ENCODE results near the gene ILK.

Gene ILK

GRCh38 chr11:6610591-6610990, 7.0 kb downstream of the ILK start:
- no peak overlapping the region for H3K4me3 ChIP-seq (ENCODE audit: low read length)
- peaks cover 19% of the 10 kb centered on the region for H3K79me2 ChIP-seq (ENCODE audit: control insufficient read depth, insufficient read depth, low read length)
- H3K36me3 ChIP-seq (ENCODE audit: control insufficient read depth, insufficient read depth, low read length): peaks cover 19% of the 10 kb centered on the region

GRCh38 chr11:6611092-6611962, 7.8 kb downstream of the ILK start:
- no peak overlapping the region for H4K5ac ChIP-seq (ENCODE audit: low read length)
- peaks cover 19% of the 10 kb centered on the region for H3K36me3 ChIP-seq (ENCODE audit: control insufficient read depth, insufficient read depth, low read length)
- peaks cover 6% of the 10 kb centered on the region for H3K4me1 ChIP-seq (ENCODE audit: control insufficient read depth, low read depth, low read length)
- H2AK5ac ChIP-seq (ENCODE audit: low read length): peak overlapping the region; percentile 63
- DNase-seq: peak; percentile 43
- no peaks in the 10 kb centered on the region for H3K27me3 ChIP-seq (ENCODE audit: insufficient read depth, low read length, poor library complexity)
- peak overlapping the region; percentile 84 for H3K4me3 ChIP-seq (ENCODE audit: low read length)
- peak overlapping the region; percentile 58 for H4K8ac ChIP-seq (ENCODE audit: low read depth, low read length)
- H3K4me2 ChIP-seq (ENCODE audit: low read length): peak overlapping the region; percentile 91
- no CpG with 5 or more reads among the region's 39 CpGs for WGBS (ENCODE audit: extremely low coverage, insufficient coverage, low lambda C conversion rate)
- H3K9ac ChIP-seq (ENCODE audit: low read length): peak overlapping the region; percentile 91
- H3K56ac ChIP-seq (ENCODE audit: low read length): peak overlapping the region; percentile 92
- H3K79me1 ChIP-seq (ENCODE audit: low read length): peaks cover 18% of the 10 kb centered on the region
- H2BK120ac ChIP-seq (ENCODE audit: low read depth, low read length): no peak overlapping the region
- no peak overlapping the region for H2BK15ac ChIP-seq (replicated peaks; ENCODE audit: low read depth)
- peak overlapping the region; percentile 78 for H3K27ac ChIP-seq (ENCODE audit: low read depth, low read length)
- H3K18ac ChIP-seq (ENCODE audit: low read length): peak overlapping the region; percentile 82
- H3K4ac ChIP-seq (ENCODE audit: low read depth, low read length): peak overlapping the region; percentile 44
- peak overlapping the region; percentile 32 for H2BK5ac ChIP-seq (ENCODE audit: low read length)
- no peak overlapping the region for H3K23ac ChIP-seq (ENCODE audit: low read length)
- peaks cover 16% of the 10 kb centered on the region for H3K79me2 ChIP-seq (ENCODE audit: control insufficient read depth, insufficient read depth, low read length)

More at GRCh38 chr11:6610591-6610990, 7.0 kb downstream of the ILK start:
- H2BK15ac ChIP-seq (replicated peaks; ENCODE audit: low read depth): no peak overlapping the region
- H3K79me1 ChIP-seq (ENCODE audit: low read length): peaks cover 19% of the 10 kb centered on the region
- H2AK5ac ChIP-seq (ENCODE audit: low read length): no peak overlapping the region
- no peak overlapping the region for H4K8ac ChIP-seq (ENCODE audit: low read depth, low read length)
- no peak overlapping the region for H3K4ac ChIP-seq (ENCODE audit: low read depth, low read length)
- no peak overlapping the region for H2BK120ac ChIP-seq (ENCODE audit: low read depth, low read length)
- no peak overlapping the region for H3K27ac ChIP-seq (ENCODE audit: low read depth, low read length)
- H3K9ac ChIP-seq (ENCODE audit: low read length): peak overlapping the region; percentile 91
- H3K23ac ChIP-seq (ENCODE audit: low read length): no peak overlapping the region
- DNase-seq: no peak
- no peak overlapping the region for H4K5ac ChIP-seq (ENCODE audit: low read length)
- no peaks in the 10 kb centered on the region for H3K27me3 ChIP-seq (ENCODE audit: insufficient read depth, low read length, poor library complexity)
- no peak overlapping the region for H3K56ac ChIP-seq (ENCODE audit: low read length)
- whole genome bisulfite sequencing (ENCODE audit: extremely low coverage, insufficient coverage, low lambda C conversion rate): no CpG with 5 or more reads among the region's 6 CpGs
- H3K4me1 ChIP-seq (ENCODE audit: control insufficient read depth, low read depth, low read length): peaks cover 6% of the 10 kb centered on the region
- H3K4me2 ChIP-seq (ENCODE audit: low read length): peak overlapping the region; percentile 8
- H2BK5ac ChIP-seq (ENCODE audit: low read length): no peak overlapping the region
- H3K18ac ChIP-seq (ENCODE audit: low read length): no peak overlapping the region

- peak overlapping the region; percentile 92 for H3K56ac ChIP-seq (ENCODE audit: low read length)
- H3K4me2 ChIP-seq (ENCODE audit: low read length): peak overlapping the region; percentile 91
- DNase-seq: no peak
- peaks cover 15% of the 10 kb centered on the region for H3K79me1 ChIP-seq (ENCODE audit: low read length)
- peak overlapping the region; percentile 78 for H3K27ac ChIP-seq (ENCODE audit: low read depth, low read length)
- peak overlapping the region; percentile 82 for H3K18ac ChIP-seq (ENCODE audit: low read length)
- no peak overlapping the region for H3K23ac ChIP-seq (ENCODE audit: low read length)
- peak overlapping the region; percentile 84 for H3K4me3 ChIP-seq (ENCODE audit: low read length)
- no peak overlapping the region for H2BK15ac ChIP-seq (replicated peaks; ENCODE audit: low read depth)
- peak overlapping the region; percentile 58 for H4K8ac ChIP-seq (ENCODE audit: low read depth, low read length)
- no peak overlapping the region for H2BK120ac ChIP-seq (ENCODE audit: low read depth, low read length)
- H2BK5ac ChIP-seq (ENCODE audit: low read length): no peak overlapping the region
- H3K36me3 ChIP-seq (ENCODE audit: control insufficient read depth, insufficient read depth, low read length): peaks cover 19% of the 10 kb centered on the region
- H4K5ac ChIP-seq (ENCODE audit: low read length): no peak overlapping the region
- H2AK5ac ChIP-seq (ENCODE audit: low read length): no peak overlapping the region
- H3K9ac ChIP-seq (ENCODE audit: low read length): peak overlapping the region; percentile 91
- no peaks in the 10 kb centered on the region for H3K27me3 ChIP-seq (ENCODE audit: insufficient read depth, low read length, poor library complexity)
- H3K4ac ChIP-seq (ENCODE audit: low read depth, low read length): peak overlapping the region; percentile 44
- peaks cover 16% of the 10 kb centered on the region for H3K79me2 ChIP-seq (ENCODE audit: control insufficient read depth, insufficient read depth, low read length)
- peaks cover 2% of the 10 kb centered on the region for H3K4me1 ChIP-seq (ENCODE audit: control insufficient read depth, low read depth, low read length)
- WGBS (ENCODE audit: extremely low coverage, insufficient coverage, low lambda C conversion rate): no CpG with 5 or more reads among the region's 36 CpGs
Measured at GRCh38 chr11:6611963-6612212, 8.3 kb downstream of the ILK start.

GRCh38 chr11:6612213-6613041, 8.9 kb downstream of the ILK start, which contains the start of gene TAF10:
Gene TAF10, minus strand, starts transcription at chr11:6612216. Its CDS starts 27 bp downstream, at chr11:6612189.
- Histone ChIP-seq H3K79me2 (ENCODE audit: control insufficient read depth, insufficient read depth, low read length) (peaks cover 16% of the 10 kb centered on the region), H4K5ac (ENCODE audit: low read length) (peak within 1 kb of the TSS; percentile 23), H3K27ac (ENCODE audit: low read depth, low read length) (peak within 1 kb of the TSS; percentile 99), H3K36me3 (ENCODE audit: control insufficient read depth, insufficient read depth, low read length) (peaks cover 19% of the 10 kb centered on the region), H3K4me2 (ENCODE audit: low read length) (peak within 1 kb of the TSS; percentile 100), H2BK15ac (replicated peaks; ENCODE audit: low read depth) (no peak within 1 kb of the TSS), H3K79me1 (ENCODE audit: low read length) (peaks cover 15% of the 10 kb centered on the region), H3K9ac (ENCODE audit: low read length) (peak within 1 kb of the TSS; percentile 100), H2AK5ac (ENCODE audit: low read length) (peak within 1 kb of the TSS; percentile 89), H3K4me3 (ENCODE audit: low read length) (peak within 1 kb of the TSS; percentile 87), H3K4me1 (ENCODE audit: control insufficient read depth, low read depth, low read length) (peaks cover under 1% of the 10 kb centered on the region), H3K23ac (ENCODE audit: low read length) (peak within 1 kb of the TSS; percentile 32), H3K18ac (ENCODE audit: low read length) (peak within 1 kb of the TSS; percentile 82), H2BK120ac (ENCODE audit: low read depth, low read length) (peak within 1 kb of the TSS; percentile 1), H4K8ac (ENCODE audit: low read depth, low read length) (peak within 1 kb of the TSS; percentile 58), H2BK5ac (ENCODE audit: low read length) (peak within 1 kb of the TSS; percentile 98), H3K27me3 (ENCODE audit: insufficient read depth, low read length, poor library complexity) (no peaks in the 10 kb centered on the region), H3K56ac (ENCODE audit: low read length) (peak within 1 kb of the TSS; percentile 100), H3K4ac (ENCODE audit: low read depth, low read length) (peak within 1 kb of the TSS; percentile 89)
- DNase-seq: peak; percentile 97
- WGBS (ENCODE audit: extremely low coverage, insufficient coverage, low lambda C conversion rate): no CpG with 5 or more reads among the region's 51 CpGs

GRCh38 chr11:6613496-6613895, 9.9 kb downstream of the ILK start:
- 100% methylated on average over 3 of the region's 3 CpGs for WGBS (ENCODE audit: extremely low coverage, insufficient coverage, low lambda C conversion rate)
- H3K27ac ChIP-seq (ENCODE audit: low read depth, low read length): no peak overlapping the region

More at GRCh38 chr11:6613496-6613895, 9.9 kb downstream of the ILK start:
- Histone ChIP-seq H3K9ac (ENCODE audit: low read length) (no peak overlapping the region), H3K4me3 (ENCODE audit: low read length) (no peak overlapping the region), H3K36me3 (ENCODE audit: control insufficient read depth, insufficient read depth, low read length) (peaks cover 16% of the 10 kb centered on the region), H3K56ac (ENCODE audit: low read length) (no peak overlapping the region), H4K8ac (ENCODE audit: low read depth, low read length) (no peak overlapping the region), H2BK5ac (ENCODE audit: low read length) (no peak overlapping the region), H4K5ac (ENCODE audit: low read length) (no peak overlapping the region), H2AK5ac (ENCODE audit: low read length) (no peak overlapping the region), H3K4me1 (ENCODE audit: control insufficient read depth, low read depth, low read length) (no peaks in the 10 kb centered on the region), H3K18ac (ENCODE audit: low read length) (no peak overlapping the region), H3K79me2 (ENCODE audit: control insufficient read depth, insufficient read depth, low read length) (peaks cover 12% of the 10 kb centered on the region), H3K79me1 (ENCODE audit: low read length) (peaks cover 9% of the 10 kb centered on the region), H3K23ac (ENCODE audit: low read length) (no peak overlapping the region), H3K4ac (ENCODE audit: low read depth, low read length) (no peak overlapping the region), H3K27me3 (ENCODE audit: insufficient read depth, low read length, poor library complexity) (no peaks in the 10 kb centered on the region), H2BK15ac (replicated peaks; ENCODE audit: low read depth) (no peak overlapping the region), H3K4me2 (ENCODE audit: low read length) (no peak overlapping the region), H2BK120ac (ENCODE audit: low read depth, low read length) (no peak overlapping the region)
- DNase-seq: no peak

Measured in mesendoderm (in vitro differentiated cells).